B cell (primary cell): ENCODE results near the gene ZBTB3.

ENCODE experiments used
- EZH2 ChIP-seq: IDR thresholded peaks from 2 replicates; pipeline ENCODE4 v1.6.1; 2012; ENCODE audit warnings: borderline replicate concordance, low read depth, mild to moderate bottlenecking, moderate library complexity, low read length; ENCODE audit not compliant: insufficient read depth, poor library complexity, severe bottlenecking
- TF ChIP-seq, protein P1 (sequence below): fragments of 200-600 bp; IDR thresholded peaks from one replicate; pipeline ENCODE4 v1.8.0; 2022; ENCODE audit warnings: antibody characterized with exemption, mild to moderate bottlenecking

- TF ChIP-seq, protein P1, sequence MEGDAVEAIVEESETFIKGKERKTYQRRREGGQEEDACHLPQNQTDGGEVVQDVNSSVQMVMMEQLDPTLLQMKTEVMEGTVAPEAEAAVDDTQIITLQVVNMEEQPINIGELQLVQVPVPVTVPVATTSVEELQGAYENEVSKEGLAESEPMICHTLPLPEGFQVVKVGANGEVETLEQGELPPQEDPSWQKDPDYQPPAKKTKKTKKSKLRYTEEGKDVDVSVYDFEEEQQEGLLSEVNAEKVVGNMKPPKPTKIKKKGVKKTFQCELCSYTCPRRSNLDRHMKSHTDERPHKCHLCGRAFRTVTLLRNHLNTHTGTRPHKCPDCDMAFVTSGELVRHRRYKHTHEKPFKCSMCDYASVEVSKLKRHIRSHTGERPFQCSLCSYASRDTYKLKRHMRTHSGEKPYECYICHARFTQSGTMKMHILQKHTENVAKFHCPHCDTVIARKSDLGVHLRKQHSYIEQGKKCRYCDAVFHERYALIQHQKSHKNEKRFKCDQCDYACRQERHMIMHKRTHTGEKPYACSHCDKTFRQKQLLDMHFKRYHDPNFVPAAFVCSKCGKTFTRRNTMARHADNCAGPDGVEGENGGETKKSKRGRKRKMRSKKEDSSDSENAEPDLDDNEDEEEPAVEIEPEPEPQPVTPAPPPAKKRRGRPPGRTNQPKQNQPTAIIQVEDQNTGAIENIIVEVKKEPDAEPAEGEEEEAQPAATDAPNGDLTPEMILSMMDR = no peak
- no peak for TF ChIP-seq EZH2
Measured at GRCh38 chr11:62801071-62801470, 47.1 kb upstream of the ZBTB3 start.
